GM13977 (cell line): Measurements from ENCODE around the gene DCAF17.

Source experiments
- DNase-seq: peaks from one replicate; pipeline ENCODE4 v3.0.0; 2012; ENCODE audit warnings: low spot score
- CTCF ChIP-seq: IDR thresholded peaks from 2 replicates; pipeline ENCODE4 v1.5.1; 2012; ENCODE audit warnings: mild to moderate bottlenecking, control low read depth; ENCODE audit not compliant: insufficient read depth; ENCODE audit errors: extremely low read depth, missing control alignments
- in situ Hi-C: fragments of 300-500 bp; cut with MboI; formaldehyde crosslinking; loops from one replicate; pipeline ENCODE4 v1.12.0; 2022; ENCODE audit warnings: low sequenced_read_pairs, low pct_unique_long_range_greater_than_20kb, mixed read lengths, inconsistent platforms; ENCODE audit not compliant: unreplicated experiment

DCAF17 gene

GRCh38 chr2:171430516-171431410 lies 3.3 kb upstream of the DCAF17 start:
- in situ Hi-C loops, result loop anchor here (25.0 kb wide), 1 partner anchor 443 kb away; no protein-coding TSS in a partner anchor
- TF ChIP-seq CTCF, result no peak
- DNase-seq, result no peak

- TF ChIP-seq CTCF, result no peak
- DNase-seq, result no peak
- in situ Hi-C loops, result loop anchor here (25.0 kb wide), 1 partner anchor 444 kb away; no protein-coding TSS in a partner anchor
Measured at GRCh38 chr2:171431677-171432167, 2.3 kb upstream of the DCAF17 start.

GRCh38 chr2:171432206-171432968 lies 1.6 kb upstream of the DCAF17 start:
- TF ChIP-seq CTCF, result no peak
- in situ Hi-C loops, result loop anchor here (25.0 kb wide), 1 partner anchor 445 kb away; no protein-coding TSS in a partner anchor
- no peak for DNase-seq

GRCh38 chr2:171432969-171433762 lies 860 bp upstream of the DCAF17 start:
- no peak for TF ChIP-seq CTCF
- peak; percentile 54 for DNase-seq
- in situ Hi-C loops, result loop anchor here (25.0 kb wide), 1 partner anchor 446 kb away; no protein-coding TSS in a partner anchor

GRCh38 chr2:171433763-171434012 lies 338 bp upstream of the DCAF17 start, which contains the start of gene METTL8:
Gene METTL8, minus strand, starts transcription at chr2:171433990. Its CDS starts 41,805 bp downstream, at chr2:171392185.
- TF ChIP-seq CTCF, result peak; percentile 56
- no peak for DNase-seq
- in situ Hi-C loops, result loop anchor here (25.0 kb wide), 1 partner anchor 446 kb away; no protein-coding TSS in a partner anchor

GRCh38 chr2:171436307-171436706 lies 2.3 kb downstream of the DCAF17 start:
- in situ Hi-C loops, result loop anchor here (25.0 kb wide), 1 partner anchor 449 kb away; no protein-coding TSS in a partner anchor
- no peak for DNase-seq
- TF ChIP-seq CTCF, result no peak
